ENCODE results near the gene CNNM4. TPM values are rescaled to one million over a fixed set of nuclear protein-coding genes. Genes with fewer than 3 reads are reported as not detected.

CNNM4 gene
- polyA plus RNA-seq, 1 experiment, result 4.7 TPM

GRCh38 chr2:96839875-96840850 is 79.5 kb downstream of the CNNM4 start:
- Histone ChIP-seq H3K27ac (ENCODE audit: low read depth, low read length) (no peak overlapping the region), H3K4me3 (ENCODE audit: low read depth, low read length) (no peak overlapping the region), H3K27me3 (ENCODE audit: control insufficient read depth, insufficient read depth, low read length) (no peaks in the 10 kb centered on the region), H3K9me3 (ENCODE audit: control insufficient read depth, insufficient read depth, low read length) (no peaks in the 10 kb centered on the region)
- ChIA-PET CTCF (no interaction called here), POLR2A (interaction anchor here (0.5 to 1.0 kb wide), 2 partner anchors 16 to 308 kb away, joined by 3 to 4 read pairs; no protein-coding TSS in a partner anchor)
- TF ChIP-seq CTCF (IDR thresholded peaks at IDR 0.05; ENCODE audit: low read depth, low read length), result no peak
- no peak for DNase-seq (ENCODE audit: low read depth, low spot score)

GRCh38 chr2:96841701-96842495 is 81.2 kb downstream of the CNNM4 start:
- ChIA-PET CTCF (interaction anchor here (0.7 kb wide), 1 partner anchor 27 kb away, joined by 5 read pairs; no protein-coding TSS in a partner anchor), POLR2A (no interaction called here)
- no peaks in the 10 kb centered on the region for H3K27me3 ChIP-seq (ENCODE audit: control insufficient read depth, insufficient read depth, low read length)
- no peak for TF ChIP-seq CTCF (IDR thresholded peaks at IDR 0.05; ENCODE audit: low read depth, low read length)
- no peaks in the 10 kb centered on the region for H3K9me3 ChIP-seq (ENCODE audit: control insufficient read depth, insufficient read depth, low read length)
- no peak overlapping the region for H3K27ac ChIP-seq (ENCODE audit: low read depth, low read length)
- no peak overlapping the region for H3K4me3 ChIP-seq (ENCODE audit: low read depth, low read length)
- no peak for DNase-seq (ENCODE audit: low read depth, low spot score)

- H3K27ac ChIP-seq (ENCODE audit: low read depth, low read length), result no peak overlapping the region
- H3K4me3 ChIP-seq (ENCODE audit: low read depth, low read length), result no peak overlapping the region
- no peak for DNase-seq (ENCODE audit: low read depth, low spot score)
- no peaks in the 10 kb centered on the region for H3K27me3 ChIP-seq (ENCODE audit: control insufficient read depth, insufficient read depth, low read length)
- H3K9me3 ChIP-seq (ENCODE audit: control insufficient read depth, insufficient read depth, low read length), result no peaks in the 10 kb centered on the region
- ChIA-PET POLR2A (no interaction called here), CTCF (interaction anchor here (0.7 kb wide), 1 partner anchor 26 kb away, joined by 5 read pairs; no protein-coding TSS in a partner anchor)
- no peak for TF ChIP-seq CTCF (IDR thresholded peaks at IDR 0.05; ENCODE audit: low read depth, low read length)
Observed at GRCh38 chr2:96842600-96842999, 81.9 kb downstream of the CNNM4 start.

- Histone ChIP-seq H3K27ac (ENCODE audit: low read depth, low read length) (no peak within 1 kb of the TSS), H3K27me3 (ENCODE audit: control insufficient read depth, insufficient read depth, low read length) (no peaks in the 10 kb centered on the region), H3K9me3 (ENCODE audit: control insufficient read depth, insufficient read depth, low read length) (no peaks in the 10 kb centered on the region), H3K4me3 (ENCODE audit: low read depth, low read length) (no peak within 1 kb of the TSS)
- POLR2A ChIA-PET, result no interaction called here
- no peak for DNase-seq (ENCODE audit: low read depth, low spot score)
- CTCF ChIA-PET, result no interaction called here
- no peak for TF ChIP-seq CTCF (IDR thresholded peaks at IDR 0.05; ENCODE audit: low read depth, low read length)
Observed at GRCh38 chr2:96843538-96844268, 83.0 kb downstream of the CNNM4 start, which contains the start of gene ANKRD23. TSS of gene ANKRD23 (minus strand) at chr2:96844021. CDS start at chr2:96843992, 29 bp downstream.
